C4-2B (cell line): Measurements from ENCODE around the gene SCYL1.

Experiments
- ZFX ChIP-seq: fragments of 450-650 bp; IDR thresholded peaks from 2 replicates; pipeline ENCODE4 v1.6.1; 2017
- TF ChIP-seq, protein P1 (sequence below): fragments of 450-650 bp; conservative IDR thresholded peaks from 2 replicates; pipeline ENCODE4 v1.5.1; 2017; ENCODE audit warnings: mild to moderate bottlenecking

DNA sequence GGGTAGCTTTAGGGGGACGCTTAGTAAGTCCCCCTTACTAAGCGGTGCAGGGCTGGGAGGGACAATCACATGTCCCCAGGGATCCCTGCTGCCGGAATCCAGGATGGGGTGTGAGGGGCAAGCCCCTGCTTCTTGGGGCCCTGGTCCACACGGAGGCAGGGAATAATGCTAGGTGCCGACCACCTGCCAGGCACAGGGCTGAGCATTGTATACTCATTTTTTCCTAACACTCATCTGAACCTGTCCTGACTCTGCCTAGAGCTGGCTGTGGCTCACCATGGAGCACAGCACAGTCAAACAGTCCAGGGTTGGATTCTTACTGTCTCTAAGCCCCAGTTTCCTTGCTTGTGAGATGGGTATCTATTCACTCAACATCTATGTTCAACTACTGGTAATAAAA, 34.7 kb downstream of the SCYL1 start:
- TF ChIP-seq, protein P1, sequence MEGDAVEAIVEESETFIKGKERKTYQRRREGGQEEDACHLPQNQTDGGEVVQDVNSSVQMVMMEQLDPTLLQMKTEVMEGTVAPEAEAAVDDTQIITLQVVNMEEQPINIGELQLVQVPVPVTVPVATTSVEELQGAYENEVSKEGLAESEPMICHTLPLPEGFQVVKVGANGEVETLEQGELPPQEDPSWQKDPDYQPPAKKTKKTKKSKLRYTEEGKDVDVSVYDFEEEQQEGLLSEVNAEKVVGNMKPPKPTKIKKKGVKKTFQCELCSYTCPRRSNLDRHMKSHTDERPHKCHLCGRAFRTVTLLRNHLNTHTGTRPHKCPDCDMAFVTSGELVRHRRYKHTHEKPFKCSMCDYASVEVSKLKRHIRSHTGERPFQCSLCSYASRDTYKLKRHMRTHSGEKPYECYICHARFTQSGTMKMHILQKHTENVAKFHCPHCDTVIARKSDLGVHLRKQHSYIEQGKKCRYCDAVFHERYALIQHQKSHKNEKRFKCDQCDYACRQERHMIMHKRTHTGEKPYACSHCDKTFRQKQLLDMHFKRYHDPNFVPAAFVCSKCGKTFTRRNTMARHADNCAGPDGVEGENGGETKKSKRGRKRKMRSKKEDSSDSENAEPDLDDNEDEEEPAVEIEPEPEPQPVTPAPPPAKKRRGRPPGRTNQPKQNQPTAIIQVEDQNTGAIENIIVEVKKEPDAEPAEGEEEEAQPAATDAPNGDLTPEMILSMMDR: no peak
- no peak for TF ChIP-seq ZFX
